ENCODE data around the gene LDLRAD4.
"Not testable (repeated sequence)": the region's sequence is repeated elsewhere in the genome, so short reads cannot be mapped to it uniquely, and the experiment has no call there.

The LDLRAD4 gene

DNA sequence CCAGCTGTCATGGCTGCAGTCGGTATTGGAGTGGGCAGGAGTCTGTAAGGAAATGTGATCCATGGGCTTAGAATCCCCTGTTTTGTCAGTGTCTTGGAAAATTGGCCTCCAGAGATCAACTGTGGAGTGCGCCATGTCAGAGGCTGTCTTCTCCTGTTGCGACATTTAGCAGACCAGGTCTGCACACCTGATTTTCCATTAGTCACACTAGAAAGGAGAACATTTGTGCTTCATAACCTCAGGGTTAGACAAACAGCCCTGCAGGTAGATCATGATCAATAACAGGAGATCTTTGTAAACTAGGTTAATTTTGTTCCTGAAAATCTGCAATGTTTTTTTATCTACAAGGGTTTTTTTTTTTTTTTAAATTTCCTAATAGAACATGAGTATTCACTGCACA, 28.0 kb downstream of the LDLRAD4 start:
- DNase-seq (ENCODE audit: low read depth) = no peak

DNA sequence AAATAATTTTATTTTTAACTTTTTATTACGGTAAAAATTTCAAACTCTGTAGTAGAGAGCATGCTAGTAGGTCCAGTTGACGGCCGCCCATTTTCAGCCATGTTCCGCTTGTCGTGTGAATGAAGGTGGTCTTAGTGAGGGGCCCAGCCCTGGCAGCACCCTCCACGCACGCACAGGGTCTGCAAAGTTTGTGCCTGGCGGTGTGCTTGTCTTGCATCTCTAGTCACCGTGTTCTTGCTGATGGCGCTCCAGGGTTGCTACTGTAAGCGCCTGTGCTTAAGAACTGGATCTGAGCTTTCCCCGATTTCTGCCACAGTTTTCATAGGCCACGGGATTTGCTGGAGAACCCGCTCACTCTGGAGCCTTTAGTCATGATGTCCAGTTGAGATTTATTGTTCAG, 28.9 kb downstream of the LDLRAD4 start:
- no peak for DNase-seq (ENCODE audit: low read depth)

DNA sequence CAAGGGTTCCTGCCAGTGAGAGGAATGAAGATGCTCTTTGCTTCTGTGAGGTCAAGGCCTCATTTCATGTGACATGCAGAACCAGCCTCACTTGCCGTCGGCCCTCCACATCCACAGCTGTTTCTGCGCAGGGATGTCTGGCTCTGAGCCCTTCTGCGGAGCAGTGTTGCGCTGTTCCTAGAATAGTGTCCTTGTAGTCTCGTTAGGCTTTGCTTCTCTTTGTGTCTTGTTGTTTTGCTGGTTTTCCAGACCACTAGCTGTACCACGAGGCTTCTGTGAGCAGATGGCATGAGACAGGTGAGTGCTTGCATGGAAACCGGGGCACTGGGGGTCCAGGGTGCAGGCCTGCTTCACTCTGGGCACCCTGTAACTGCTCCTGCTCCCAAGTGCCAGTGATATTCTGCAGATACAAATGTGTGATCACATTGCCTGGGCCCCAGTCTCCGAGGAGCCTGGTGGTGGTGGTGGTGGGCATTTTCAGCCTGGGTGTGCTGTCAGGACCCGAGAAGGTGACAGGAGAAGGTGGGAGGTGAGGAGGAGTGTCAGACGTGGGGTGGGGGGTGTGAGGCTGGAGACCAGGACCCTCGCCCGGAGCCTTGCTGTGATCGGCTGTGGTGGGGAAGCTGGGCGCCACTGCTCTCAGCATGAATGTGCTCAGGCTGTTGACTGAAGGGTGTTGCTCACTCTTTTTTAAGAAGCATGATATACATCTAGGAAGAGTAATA, 34.3 kb downstream of the LDLRAD4 start:
- no peak for DNase-seq (ENCODE audit: low read depth)

DNA sequence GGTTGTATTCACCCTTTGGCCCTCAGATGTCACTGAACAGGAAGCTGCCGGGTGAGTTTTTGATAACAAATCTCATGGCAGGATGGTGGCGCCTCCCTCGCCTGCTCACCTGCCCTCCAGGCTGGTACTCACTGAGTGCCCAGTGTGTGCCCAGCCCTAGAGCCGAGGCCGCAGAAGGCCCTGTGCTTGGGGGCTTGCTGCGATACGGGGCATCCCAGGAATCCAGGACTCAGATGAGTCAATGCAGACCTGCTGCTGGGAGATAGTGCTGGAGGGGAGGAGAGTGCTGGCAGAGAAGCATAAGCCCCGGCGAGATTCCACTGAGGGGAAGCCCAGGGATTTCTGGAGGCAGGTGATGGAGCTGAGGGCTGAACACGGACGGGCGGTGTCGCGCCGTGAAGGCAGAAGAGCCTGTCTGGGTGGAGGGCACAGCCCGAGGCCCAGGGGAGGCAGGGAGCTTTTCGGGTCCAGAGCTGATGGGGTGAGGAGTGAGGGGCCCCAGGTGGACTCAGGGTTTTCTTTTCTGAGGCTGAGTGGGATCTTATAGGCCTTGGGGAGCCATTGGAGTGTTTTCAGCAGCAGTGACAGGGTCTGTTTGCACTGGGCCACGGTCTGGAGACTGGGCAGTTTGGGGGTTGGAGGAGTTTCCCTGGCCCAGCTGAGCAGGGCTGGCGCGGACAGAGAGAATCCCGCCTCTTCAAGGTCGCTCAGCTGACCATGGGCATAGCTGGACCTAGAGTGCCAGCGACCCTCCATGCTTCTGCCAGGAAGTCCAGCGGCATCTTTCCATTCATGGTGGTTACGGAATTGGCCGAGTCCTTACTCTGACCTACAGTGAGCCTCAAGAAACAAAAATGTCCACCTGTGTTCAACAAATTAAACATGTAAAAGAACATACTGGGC, 35.5 kb downstream of the LDLRAD4 start:
- DNase-seq (ENCODE audit: low read depth) = no peak

DNA sequence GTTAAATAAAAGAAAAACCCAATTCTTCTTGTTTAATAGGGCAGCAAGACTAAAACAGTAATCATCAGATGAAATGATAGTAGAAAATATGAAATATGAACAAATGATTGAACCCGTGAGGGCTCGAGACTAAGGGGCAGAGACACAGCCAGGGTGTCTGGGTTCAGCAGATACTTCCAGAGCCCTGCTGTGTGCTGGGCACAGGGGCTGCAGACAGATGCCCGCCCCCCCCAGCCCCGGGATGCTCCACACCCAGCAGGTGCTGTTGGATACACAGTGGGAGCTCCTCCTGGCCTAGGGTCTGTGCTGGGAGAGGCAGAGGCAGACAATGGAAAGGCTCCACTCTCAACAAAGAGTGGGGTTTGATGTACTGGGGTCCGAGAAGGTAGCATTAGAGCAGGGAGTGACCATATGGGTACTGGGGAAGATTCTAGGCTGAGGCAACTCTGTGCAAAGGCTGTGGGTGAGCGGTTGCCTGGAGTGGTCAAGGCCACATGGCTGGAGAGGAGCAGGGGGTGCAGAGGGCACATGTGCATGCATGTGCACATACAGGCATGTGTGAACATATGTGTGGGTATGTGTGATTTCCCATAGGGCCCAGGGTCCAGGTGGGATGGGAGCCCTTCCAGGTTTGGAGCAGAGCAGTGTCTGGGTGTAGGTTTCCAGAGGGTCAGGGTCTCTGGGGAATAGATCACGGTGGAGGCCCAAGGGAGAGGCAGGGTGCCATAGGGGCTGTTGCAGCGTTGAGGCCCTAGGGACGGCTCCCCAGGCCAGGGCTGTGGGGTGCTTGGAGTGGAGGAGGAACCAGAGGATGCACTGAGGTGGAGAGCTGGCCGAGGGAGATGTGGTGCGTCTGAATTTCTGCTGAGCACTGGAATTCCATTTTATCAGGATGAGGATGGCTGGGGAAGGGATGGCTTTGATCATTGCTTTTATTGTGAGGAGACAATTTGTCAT, 36.7 kb downstream of the LDLRAD4 start:
- no peak for DNase-seq (ENCODE audit: low read depth)

DNA sequence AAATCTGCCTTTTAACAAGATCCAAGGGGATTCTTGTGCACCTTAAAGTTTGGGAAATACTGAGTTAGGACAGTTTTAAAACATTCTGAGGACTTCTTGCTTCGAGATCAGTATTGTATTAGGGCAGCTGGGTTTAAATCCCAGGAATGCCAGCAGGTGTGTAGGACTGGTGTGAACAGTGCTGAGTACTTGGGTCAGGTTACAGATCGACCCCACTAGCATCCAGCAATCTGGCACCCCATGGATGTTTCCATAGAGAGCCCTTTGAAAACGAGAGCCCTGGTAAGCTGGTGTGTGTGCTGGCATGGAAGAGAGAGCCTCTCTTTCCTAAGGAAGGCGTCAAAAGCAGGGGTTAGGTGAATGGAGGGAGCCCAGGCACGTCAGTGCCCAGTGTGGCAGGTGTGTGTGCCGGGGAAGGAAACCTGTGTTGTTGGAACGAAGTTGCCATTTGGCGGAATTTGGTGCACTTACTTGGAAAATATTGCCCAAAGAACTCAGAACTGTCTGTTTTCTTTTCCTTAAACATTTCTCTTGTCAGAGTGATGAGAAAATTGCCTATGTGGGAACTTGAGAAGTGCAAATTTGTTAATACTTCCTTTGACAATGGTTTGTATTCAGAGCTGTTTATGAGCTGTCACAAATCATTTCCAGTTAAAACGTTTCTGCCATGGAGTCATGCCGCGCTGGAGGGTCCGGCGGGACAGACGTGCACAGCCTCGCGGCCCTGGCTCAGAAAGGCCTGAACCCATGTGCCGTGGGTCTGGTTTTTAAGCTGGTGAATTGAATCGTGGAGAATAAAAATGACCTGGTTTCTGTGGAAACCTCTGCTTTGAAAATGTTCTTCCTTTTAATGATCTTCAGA, 38.1 kb downstream of the LDLRAD4 start:
- no peak for DNase-seq (ENCODE audit: low read depth)

DNA sequence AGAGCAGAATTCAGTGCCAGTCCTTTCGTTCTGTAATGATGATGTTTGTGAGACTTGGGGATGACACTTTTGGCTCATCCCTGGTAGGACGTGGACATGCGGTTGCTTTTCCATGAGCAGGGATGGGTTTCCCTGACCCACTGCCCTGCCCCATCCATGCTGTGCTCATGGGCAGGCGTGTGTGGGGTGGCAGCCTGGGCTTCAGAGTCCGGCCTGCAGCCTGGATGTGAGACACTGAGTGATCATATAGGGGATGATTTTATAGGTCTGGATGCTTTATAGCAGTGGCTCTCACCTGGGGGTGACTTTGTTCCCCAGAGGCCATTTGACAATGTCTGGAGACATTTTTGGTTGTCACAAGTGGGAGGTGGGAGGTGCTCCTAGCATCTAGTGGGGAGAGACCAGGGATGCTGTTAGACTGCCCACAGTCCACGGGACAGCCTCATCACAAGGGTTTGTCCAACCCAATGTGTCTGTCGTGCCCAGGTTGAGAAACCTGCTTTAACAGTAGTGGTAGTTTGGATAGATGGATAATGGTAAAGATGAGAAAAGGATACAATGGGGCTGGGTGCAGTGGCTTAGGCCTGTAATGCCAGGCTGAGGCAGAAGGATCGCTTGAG, 38.9 kb downstream of the LDLRAD4 start:
- no peak for DNase-seq (ENCODE audit: low read depth)

DNA sequence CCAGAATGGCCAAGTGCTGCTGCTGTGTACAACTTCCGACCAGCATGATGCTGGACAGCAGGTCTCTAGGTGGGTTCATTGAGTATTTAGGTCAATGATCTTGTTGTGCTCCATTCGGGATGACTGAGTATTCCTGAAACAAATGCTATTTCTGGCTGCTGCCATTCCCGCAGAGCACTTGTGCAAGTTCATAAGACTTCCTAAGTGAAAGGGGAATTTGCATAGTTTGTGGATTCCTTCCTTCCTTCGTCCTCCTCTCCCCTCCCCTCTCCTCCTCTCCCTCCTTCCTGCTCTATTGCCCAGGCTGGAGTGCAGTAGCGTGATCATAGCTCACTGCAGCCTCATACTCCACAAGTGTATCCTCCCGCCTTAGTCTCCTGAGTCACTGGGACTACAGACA, 40.4 kb downstream of the LDLRAD4 start:
- DNase-seq (ENCODE audit: low read depth) = no peak

DNA sequence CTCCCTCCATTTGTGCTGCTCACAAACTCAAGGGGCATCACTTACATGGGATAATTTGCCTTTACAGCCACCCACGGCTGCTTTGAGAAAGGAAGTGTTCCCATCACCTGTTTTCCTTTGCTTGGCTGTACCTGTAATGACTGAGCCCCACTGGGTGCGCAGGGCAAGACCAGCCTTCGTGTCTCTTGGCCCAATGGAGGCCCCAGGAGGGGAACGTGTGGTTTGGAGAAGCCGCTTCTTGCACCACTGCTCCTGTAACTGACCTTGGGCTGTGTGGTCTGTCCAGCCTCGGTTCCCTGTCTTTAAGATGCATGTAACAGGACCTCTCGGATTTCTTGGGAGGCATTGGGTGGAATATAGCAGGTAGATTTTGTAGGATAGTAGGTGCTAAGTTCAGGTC, 41.1 kb downstream of the LDLRAD4 start:
- no peak for DNase-seq (ENCODE audit: low read depth)

DNA sequence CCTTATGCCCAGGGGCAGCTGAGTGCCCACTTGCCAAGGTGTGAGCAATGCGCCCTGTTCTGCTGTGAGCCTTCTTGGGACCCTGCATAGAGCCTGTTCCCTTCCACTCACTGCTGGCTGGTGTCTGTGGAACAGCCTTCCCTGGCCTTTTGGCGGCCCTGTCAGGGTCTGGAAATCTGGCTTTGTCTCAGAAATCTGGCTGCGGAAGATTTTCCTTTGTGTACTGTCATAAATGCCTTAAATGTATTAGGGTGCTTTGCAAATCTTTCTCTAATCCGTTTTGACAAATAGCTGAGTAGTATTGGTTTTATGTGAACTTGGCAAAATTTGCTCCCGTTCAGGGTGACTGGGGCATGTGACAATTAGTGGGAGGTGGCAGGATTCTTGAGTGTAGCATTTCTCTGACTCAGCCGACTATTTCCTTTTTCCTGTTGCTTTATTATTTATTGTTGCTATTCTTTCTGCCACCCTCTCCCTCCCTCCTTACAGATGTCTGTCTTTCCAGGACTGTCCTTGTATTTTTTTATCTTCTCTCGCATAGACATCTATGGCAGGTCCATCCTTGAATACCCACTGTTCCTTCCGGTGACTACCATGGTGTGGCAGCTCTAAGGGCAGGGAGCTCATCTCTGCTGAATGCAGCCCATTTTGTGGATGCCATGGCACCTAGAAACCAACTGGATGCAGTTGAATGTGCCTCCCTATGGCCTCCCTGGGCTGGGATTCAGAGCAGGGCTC, 41.8 kb downstream of the LDLRAD4 start:
- no peak for DNase-seq (ENCODE audit: low read depth)

DNA sequence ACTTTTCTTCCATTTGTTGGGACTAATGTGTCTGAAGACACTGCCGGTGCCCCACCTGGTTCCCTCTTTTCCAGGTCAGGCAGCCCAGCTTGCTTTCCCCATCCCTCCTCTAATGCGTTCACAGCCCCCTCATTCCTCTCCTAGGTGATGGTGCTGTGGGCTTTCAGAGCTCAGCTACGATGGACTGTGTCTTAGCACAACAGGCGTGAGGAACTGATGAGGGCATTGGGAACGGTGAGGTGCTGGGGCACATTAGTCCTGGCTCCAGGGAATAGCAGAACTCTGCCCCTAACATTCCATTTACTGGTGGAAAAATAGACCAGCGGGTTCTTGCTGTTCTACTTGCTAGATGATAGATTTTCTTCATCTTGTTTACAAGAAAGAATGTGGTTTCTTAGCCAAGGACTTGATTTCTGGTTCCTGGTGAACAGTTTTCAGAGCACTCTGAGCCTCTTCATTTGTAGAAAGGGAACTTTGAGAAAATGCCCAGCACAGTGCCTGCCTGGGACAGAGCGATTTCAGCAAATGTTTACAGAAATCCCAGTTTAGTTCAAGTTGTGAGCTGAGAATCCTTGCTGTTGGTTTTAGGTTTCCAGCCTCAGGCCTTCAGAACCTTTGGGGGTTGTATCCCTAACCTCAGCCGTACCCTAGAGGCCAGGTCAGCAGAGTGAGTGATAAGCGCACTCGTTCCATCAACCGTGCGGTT, 42.5 kb downstream of the LDLRAD4 start:
- no peak for DNase-seq (ENCODE audit: low read depth)

DNA sequence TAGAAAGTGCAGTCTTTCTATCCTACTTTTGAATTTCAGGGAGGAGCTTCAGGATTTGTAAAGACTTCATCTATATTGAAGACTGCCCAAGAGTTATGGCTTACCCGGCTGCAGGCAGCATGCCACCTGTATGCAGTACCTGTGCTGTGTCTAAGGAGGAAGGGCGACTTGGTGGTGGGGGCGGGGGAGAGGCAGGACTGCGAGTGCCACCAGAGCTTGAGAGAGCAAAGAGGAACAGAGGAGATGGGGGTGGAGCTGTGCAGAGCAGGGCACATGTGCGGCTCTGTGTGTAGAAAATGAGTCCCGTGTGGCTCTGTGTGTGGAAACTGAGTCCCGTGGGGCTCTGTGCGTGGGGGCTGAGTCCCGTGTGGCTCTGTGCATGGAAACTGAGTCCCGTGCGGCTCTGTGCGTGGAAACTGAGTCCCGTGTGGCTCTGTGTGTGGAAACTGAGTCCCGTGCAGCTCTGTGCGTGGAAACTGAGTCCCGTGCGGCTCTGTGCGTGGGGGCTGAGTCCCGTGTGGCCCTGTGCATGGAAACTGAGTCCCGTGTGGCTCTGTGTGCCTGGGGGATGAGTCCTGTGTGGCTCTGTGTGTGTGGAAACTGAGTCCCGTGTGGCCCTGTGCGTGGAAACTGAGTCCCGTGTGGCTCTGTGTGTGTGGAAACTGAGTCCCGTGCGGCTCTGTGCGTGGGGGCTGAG, 43.2 kb downstream of the LDLRAD4 start:
- no peak for DNase-seq (ENCODE audit: low read depth)

DNA sequence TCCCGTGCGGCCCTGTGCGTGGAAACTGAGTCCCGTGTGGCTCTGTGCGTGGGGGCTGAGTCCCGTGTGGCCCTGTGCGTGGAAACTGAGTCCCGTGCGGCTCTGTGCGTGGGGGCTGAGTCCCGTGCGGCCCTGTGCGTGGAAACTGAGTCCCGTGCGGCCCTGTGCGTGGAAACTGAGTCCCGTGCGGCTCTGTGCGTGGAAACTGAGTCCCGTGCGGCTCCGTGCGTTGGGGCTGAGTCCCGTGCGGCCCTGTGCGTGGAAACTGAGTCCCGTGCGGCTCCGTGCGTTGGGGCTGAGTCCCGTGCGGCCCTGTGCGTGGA, 43.8 kb downstream of the LDLRAD4 start:
- not testable (repeated sequence) for DNase-seq (ENCODE audit: low read depth)

DNA sequence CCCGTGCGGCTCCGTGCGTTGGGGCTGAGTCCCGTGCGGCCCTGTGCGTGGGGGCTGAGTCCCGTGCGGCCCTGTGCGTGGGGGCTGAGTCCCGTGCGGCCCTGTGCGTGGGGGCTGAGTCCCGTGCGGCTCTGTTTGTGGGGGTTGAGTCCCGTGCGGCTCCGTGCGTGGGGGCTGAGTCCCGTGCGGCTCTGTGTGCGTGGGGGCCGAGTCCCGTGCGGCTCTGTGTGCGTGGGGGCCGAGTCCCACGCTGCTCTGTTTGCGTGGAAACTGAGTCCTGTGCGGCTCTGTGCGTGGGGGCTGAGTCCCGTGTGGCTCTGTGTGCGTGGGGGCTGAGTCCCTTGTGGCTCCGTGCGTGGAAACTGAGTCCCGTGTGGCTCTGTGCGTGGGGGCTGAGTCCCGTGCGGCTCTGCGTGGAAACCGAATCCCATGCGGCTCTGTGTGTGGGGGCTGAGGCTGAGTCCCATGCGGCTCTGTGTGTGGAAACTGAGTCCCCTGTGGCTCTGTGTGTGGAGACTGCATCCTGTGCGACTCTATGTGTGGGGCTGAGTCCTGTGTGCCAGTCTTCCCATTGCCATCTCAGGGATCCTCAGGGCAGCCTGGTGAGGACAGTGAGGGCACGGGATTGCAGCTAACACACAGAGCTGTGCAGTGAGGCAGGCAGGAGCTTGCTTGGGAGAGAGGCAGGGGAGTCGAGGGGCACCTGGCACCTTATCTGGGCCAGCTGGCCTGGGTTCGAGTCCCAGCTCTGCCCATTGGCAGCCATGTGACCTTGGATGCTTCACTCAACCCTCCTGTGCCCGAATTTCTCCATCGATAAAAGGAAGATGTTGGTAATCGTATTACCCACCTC, 44.5 kb downstream of the LDLRAD4 start:
- DNase-seq (ENCODE audit: low read depth) = no peak

DNA sequence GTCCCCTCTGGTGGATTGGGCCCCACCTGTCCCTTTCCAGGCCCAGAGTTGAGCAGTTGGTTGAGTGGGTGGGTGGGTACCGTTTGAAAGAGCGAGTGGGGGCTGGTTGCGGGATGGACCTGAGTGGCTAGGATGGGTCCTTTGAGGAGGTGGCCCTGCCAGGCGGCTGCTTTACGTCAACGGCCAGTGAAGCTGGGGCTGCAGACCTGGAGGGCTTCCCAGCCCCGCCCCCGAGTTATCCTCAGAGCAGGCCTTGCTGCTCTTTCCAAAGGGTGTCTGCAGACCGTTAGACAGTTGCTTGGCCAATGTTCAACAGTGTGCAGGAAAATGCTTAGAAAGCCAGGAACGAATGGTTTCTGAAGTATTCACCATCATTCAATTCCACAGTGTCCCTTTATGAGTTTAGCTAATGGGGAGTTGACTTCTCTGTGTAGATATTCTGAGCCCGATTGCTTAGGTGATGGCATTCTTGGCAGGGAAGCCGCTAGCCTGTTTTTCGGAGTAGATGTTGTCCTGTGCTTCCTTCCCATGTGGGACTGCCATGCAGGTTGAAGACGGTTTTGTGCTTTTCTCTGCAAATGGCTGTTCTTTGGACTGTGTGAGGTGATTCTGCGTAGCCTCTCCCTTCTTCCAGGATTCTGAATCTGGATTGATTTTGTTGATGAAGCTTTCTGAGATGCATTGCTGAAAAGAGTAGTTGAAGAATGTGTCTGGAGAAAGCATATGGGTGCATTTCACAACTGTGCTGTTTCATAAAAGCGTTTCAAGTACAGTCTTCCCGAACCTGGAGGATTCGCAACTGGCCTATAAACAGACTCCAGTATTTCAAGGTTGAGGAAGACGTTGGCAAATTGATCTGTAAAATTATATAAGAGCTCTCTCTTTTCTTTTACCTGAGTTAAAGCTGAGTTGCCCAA, 45.8 kb downstream of the LDLRAD4 start:
- no peak for DNase-seq (ENCODE audit: low read depth)

DNA sequence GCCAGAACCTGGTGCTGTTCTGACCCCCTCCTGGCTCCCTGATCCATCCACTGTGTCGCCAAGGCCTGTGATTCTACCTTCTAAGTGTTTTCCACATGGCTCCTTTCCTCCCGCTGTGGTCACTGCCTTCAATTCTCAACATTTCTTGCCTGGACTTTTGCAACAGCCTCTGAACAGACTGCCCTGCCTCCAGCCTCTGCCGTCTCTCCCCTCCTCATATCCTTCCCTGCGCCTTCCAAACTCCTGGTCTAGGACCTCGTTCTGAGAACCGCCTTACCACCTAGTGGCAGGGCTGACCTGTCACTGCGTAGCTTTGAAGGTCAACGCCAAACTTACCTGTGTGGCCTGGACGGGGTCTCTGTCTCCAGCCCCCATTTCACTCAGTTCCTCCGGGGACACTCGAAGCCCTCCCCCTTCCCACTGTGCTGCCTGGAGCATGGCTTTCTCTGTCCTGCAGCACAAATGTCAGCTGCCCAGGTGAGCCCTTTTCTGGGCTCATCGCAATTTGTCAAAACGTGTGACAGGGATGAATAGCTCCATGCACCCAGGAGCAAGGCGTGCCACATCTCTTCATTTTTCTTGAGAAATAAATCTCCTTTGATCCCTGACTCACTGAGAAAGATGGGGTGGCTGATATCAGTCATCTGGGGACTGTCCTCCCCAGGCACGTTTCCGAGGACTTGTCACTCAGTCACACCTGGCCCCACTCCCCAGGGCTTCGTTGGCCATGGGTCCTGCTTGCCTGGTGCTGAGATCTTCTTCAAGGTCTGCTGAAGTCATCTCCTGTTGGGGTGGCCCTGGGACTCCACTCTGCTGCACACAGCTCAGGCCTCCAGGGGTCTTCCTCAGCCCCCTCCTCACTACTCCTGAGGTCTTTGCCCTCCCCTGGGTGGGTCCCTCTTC, 46.7 kb downstream of the LDLRAD4 start:
- DNase-seq (ENCODE audit: low read depth) = no peak

Data from T follicular helper cell (primary cell).